Activated CD4-positive, alpha-beta T cell treated with anti-CD3 and anti-CD28 coated beads, Interleukin-2, amount 50 U/mL, for 1 hour (primary cell): ENCODE data around the gene CHMP4B.

Experiments used
- DNase-seq: peaks from one replicate; pipeline ENCODE4 v3.0.0-alpha.2; 2020

Gene CHMP4B

GRCh38 chr20:33866398-33867100 is 55.4 kb downstream of the CHMP4B start:
- DNase-seq, result no peak

- no peak for DNase-seq
Measured at GRCh38 chr20:33868042-33868441, 56.9 kb downstream of the CHMP4B start.

DNA sequence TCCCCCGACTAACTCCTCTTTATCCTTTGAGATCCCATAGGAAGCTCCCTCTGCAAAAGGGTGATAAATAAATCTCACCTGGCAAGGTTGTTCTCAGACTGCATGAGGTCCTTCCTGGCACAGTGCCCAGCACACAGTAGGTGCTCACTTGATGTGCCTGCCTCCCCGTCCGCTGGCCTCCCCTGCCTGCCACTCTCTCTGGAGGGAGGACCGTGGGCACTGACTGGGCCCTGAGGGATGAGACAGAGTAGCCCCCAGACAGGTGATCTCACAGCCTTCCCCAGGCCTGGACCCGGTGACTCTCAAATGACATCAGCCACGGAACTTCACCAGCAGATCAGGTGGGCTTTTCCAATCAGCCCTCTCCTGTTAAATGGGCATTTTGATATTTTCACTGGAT is 57.4 kb downstream of the CHMP4B start:
- no peak for DNase-seq

- DNase-seq, result no peak
Measured at GRCh38 chr20:33869283-33869682, 58.1 kb downstream of the CHMP4B start.

DNA sequence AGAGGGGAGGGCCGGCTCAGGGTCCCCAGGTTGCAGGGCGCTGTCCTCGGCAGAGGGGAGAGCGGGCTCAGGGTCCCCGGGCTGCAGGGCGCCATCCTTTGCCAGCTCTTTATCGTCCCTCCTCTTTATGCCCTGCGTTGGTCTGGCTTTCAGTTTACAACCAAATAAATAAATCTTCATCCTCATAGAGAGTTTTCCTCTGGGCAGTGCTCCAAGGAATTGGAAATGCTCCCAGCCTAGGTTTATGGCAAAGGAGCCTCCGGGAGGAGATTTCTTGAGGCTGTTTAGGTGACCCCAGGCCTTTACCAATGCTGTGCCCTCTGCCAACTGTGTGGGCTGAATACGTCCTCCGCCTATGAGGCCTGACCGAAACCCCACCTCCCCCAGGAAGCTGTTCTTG is 60.2 kb downstream of the CHMP4B start:
- no peak for DNase-seq

- no peak for DNase-seq
Measured at GRCh38 chr20:33874129-33874528, 63.0 kb downstream of the CHMP4B start.

DNA sequence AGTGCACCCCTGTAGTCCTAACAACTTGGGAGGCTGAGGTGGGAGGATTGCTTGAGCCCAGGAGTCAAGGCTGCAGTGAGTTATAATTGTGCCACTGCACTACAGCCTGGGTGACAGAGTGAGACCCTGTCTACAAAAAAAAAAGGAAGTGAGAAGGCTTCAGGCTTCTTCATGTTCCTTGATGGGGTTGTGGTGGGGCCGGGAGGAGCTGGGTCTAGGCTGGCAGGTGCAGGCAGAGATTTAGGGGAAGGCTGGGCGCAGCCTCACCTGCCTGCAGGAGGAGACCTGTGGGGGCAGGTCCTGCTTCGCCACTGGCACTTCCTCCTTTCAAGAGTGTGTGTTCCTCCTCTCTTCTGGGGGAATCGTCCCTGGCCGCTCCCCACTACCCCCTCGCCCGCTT is 63.9 kb downstream of the CHMP4B start:
- no peak for DNase-seq

DNA sequence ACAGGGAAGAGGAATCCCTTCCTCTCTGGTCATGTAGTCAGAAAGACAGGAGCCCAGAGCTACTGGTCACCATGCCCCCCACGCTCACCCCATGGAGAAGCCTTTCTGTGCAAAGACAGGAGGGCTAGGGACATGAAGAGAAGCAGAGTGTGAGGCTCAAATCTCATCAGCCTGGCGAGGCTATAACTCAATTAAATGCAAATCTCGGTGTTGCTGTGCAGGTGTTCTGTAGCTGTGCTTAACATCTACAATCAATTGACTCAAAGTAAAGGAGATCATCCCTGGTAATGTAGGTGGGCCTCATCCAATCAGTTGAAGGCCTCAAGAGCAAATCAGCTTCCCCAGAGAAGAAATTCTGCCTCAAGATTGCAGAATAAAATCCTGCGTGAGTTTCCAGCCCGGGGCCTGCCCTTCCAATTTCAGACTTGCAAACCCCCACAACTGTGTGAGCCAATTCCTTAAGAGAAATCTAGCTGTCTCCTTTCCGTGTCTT is 64.4 kb downstream of the CHMP4B start:
- no peak for DNase-seq

DNA sequence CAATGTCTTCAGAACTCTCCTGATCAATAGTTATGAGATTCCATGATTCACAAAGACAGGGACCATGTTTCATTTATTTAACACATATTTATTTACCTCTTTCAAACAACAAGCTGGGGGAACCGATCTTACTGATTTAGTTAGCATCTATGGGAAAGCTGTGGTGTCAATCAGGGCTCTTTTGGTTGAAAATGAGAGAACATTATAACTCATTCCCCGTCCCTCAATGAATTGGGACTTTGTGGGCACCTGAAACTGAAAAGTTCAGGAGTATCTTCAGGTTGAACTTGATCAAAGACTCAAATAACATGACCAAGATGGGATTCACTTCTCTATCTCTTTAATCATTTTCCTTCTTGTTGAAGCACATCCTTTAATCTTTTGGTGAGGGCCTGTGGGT is 67.4 kb downstream of the CHMP4B start:
- no peak for DNase-seq

DNA sequence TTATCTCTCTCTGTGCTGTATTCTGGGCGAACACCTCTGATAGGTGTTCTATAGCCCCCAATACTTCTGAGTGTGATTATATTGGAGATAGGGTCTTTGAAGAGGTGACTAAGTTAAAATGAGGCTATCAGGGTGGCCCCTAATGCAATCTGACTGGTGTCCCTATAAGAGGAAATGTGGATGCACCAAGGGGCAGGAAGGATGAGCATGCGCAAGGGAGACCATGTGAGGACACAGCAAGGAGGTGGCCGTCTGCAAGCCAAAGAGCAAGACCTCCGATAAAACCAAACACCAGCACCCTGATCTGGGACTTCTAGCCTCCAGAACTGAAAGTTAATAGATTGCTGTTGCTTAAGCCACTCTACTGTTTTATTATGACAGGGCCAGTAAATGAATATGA is 69.2 kb downstream of the CHMP4B start:
- no peak for DNase-seq

GRCh38 chr20:33881989-33882388 is 70.8 kb downstream of the CHMP4B start:
- DNase-seq, result no peak

GRCh38 chr20:33882481-33882880 is 71.3 kb downstream of the CHMP4B start:
- no peak for DNase-seq

DNA sequence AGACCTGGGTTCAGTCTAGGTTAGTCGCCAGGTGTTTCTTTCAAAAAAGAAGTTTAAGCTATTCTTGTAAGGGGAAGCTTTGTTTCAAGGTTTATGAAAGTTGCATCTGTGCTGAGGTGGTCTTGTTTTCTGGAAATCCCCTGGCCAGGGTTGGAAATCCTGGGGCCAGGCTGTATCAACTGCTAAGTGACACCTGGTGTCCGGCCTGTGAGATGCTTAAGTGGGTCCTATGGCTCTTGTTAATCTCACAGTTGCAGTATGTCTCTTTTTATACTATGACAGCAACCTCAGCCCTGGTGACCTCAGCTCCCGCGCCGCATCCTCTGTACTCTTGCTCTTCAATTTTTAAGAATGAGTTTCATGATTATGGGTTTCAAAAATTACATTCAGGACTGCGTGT is 72.0 kb downstream of the CHMP4B start:
- DNase-seq, result no peak

- no peak for DNase-seq
Measured at GRCh38 chr20:33884633-33885032, 73.5 kb downstream of the CHMP4B start.

DNA sequence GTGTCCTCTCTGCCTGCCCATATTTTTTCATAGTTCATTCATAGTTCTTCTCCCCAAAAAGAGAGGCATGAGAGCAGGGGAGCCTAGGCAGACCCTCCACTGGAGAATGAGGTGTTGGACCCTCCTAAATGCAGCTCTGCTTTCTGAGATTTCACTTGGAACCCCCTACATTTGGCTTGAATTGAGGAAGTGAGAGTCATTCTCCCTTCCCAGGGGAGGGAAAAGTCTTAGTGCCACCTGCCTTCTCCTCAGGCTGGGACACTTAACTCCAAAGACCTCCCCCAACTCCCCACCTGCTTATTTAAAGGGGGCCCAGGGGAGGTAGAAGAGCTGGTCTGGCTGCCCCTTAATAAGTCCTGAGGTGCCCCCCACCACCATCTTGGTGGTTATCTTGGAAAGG is 78.2 kb downstream of the CHMP4B start:
- no peak for DNase-seq

- no peak for DNase-seq
Measured at GRCh38 chr20:33890557-33890956, 79.4 kb downstream of the CHMP4B start.

GRCh38 chr20:33893314-33893713 is 82.2 kb downstream of the CHMP4B start:
- no peak for DNase-seq

GRCh38 chr20:33894798-33895197 is 83.7 kb downstream of the CHMP4B start:
- DNase-seq, result no peak

- no peak for DNase-seq
Measured at GRCh38 chr20:33896509-33896908, 85.4 kb downstream of the CHMP4B start.

DNA sequence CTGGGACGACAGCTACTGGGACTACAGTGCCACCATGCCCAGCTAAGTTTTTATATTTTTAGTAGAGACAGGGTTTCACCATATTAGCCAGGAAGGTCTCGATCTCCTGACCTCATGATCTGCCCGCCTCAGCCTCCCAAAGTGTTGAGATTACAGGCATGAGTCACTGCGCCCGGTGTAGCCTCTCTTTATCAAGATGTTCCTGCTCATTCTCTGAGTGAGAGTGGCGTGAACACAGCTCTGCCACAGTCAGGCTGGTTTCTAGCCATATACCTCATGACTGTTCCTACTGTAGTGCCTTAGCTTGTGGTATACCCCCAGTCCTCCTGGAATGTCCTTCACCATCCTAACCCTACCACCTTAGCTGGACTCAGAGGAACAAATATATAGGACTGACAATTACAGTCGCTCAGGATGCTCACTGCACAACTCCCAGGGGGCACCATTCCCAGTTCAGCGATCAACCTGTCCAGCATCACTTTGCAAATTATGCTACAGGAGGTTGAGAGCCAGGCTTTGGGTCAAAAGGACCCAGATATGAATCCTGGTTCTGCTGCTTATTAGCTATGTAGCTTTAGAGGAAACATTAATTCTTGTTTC is 86.3 kb downstream of the CHMP4B start:
- DNase-seq, result no peak

- no peak for DNase-seq
Measured at GRCh38 chr20:33899106-33899505, 88.0 kb downstream of the CHMP4B start.

DNA sequence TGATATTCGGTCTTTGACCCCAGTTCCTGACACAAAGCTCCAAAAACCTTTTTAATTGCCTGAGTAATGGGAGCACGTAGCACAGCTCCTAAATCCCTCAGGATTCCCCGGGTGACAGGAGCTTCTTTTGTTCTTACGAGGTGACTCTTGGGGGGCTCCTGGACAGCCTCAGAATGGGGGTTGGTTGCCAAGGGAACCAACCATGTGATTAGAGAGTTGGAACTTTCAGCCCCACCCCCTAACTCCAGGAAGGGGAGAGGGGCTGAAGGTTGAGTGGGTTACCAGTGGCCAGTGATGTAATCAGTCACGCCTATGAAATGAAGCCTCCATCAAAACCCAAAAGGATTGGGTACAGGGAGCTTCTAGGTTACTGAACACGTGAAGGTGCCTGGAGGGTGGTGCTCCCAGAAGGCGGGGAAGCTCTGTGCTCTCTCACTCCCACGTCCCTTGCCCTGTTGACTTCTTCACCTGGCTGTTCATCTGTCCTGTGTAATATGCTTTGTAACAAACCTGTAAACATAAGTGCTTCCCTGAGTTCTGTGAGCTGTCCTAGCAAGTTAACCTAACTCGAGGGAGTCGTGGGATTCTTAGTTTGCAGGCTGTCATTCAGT is 89.5 kb downstream of the CHMP4B start:
- DNase-seq, result no peak

GRCh38 chr20:33901132-33901523 is 90.0 kb downstream of the CHMP4B start:
- DNase-seq, result no peak

- no peak for DNase-seq
Measured at GRCh38 chr20:33902011-33902410, 90.9 kb downstream of the CHMP4B start.
